Body of pancreas (tissue), 4 donors: Measurements from ENCODE around the gene TFRC. TPM values are rescaled to one million over a fixed set of nuclear protein-coding genes. Genes with fewer than 3 reads are reported as not detected.
"Not testable (repeated sequence)": the region's sequence is repeated elsewhere in the genome, so short reads cannot be mapped to it uniquely, and the experiment has no call there.

ENCODE experiments used
- ATAC-seq: fragments of 150-250 bp; one replicate; pipeline ENCODE4 v1.9.1; 2016
- DNase-seq, 4 donors: peaks; one replicate each; pipeline ENCODE4 v3.0.0-alpha.2; 2019
- H3K27ac ChIP-seq, 4 donors: fragments of 200-600 bp; sonication (generic); 1 replicate in 3 of 4; 2 replicates in 1 of 4; pipeline versions ENCODE4 v1.5.1 to v1.6.1; 2016 to 2019; ENCODE audit warnings: mild to moderate bottlenecking in 1 of 4, mixed read lengths in 1 of 4, moderate library complexity in 1 of 4
- H3K27me3 ChIP-seq, 2 donors: fragments of 200-600 bp; sonication (generic); one replicate each; pipeline ENCODE4 v1.6.0; 2016; ENCODE audit warnings: mild to moderate bottlenecking in 1 of 2
- H3K36me3 ChIP-seq, 2 donors: fragments of 200-600 bp; sonication (generic); replicated peaks in 1 of 2; 2 replicates each; pipeline ENCODE4 v1.5.1; 2016; ENCODE audit warnings: low read depth in 2 of 2; ENCODE audit not compliant: insufficient read depth in 1 of 2
- H3K4me1 ChIP-seq: fragments of 200-600 bp; sonication (generic); one replicate; pipeline ENCODE4 v1.6.0; 2016
- H3K4me3 ChIP-seq, 2 donors: fragments of 200-600 bp; sonication (generic); 1 replicate in 1 of 2; 2 replicates in 1 of 2; pipeline ENCODE4 v1.5.1; 2016 to 2019
- H3K9me3 ChIP-seq, 3 donors: fragments of 200-600 bp; sonication (generic); 1 replicate in 2 of 3; 2 replicates in 1 of 3; pipeline ENCODE4 v1.5.1; 2016
- POLR2A ChIP-seq, 3 donors: fragments of 450-650 bp; IDR thresholded peaks; one replicate each; pipeline ENCODE4 v1.6.1; 2016; ENCODE audit warnings: antibody characterized with exemption in 3 of 3, mild to moderate bottlenecking in 2 of 3
- WGBS, 2 donors: methylation state at CpG; one replicate each; pipeline ENCODE4 v1.1.5; 2017; 5-methylcytosine and 5-hydroxymethylcytosine counted together
- intact Hi-C: fragments of 100-400 bp; cut with DNase I; formaldehyde crosslinking; loops from one replicate; pipeline ENCODE4 v1.15.1; 2023
- total RNA-seq, 2 donors: library from RNA; depleted of rRNA; stranded (reverse); fragments of >200 nt; gene quantifications; one replicate each; pipeline ENCODE4 v1.1.0, GENCODE V29; 2016
- TF ChIP-seq, protein P1 (sequence below), 7 experiments: fragments of 450-650 bp in 4 of 7; fragments of 200-600 bp in 3 of 7; sonication (generic) in 3 of 7; IDR thresholded peaks; one replicate each; pipeline ENCODE4 v1.5.1; 2016 to 2019; ENCODE audit warnings: antibody characterized with exemption in 7 of 7

Gene TFRC
- total RNA-seq, 2 donors from 2014 or later = 23.6 to 51.7 TPM

DNA sequence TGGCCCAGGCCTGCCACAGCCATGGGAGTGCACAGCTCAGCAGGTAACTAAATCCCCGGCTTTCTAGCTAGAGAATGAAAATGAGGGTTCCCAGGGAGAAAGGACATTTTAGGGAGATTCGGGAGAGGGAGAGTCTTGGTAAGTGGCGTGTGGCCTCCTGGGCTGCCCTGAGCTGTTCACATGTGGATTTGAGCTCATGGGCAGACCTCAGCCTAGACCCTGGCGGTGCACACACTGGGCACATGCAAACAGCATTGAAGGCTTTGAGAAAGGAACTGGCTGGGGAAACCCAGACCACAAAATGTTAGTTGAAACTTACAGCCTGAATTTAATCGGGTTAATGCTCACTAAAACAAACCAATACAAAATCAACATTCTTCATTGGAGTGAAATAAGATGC is 72.4 kb downstream of the TFRC start:
- no peak for DNase-seq
- Histone ChIP-seq H3K27me3 (no peaks in the 10 kb centered on the region), H3K36me3 (no peaks in the 10 kb centered on the region), H3K4me1 (no peaks in the 10 kb centered on the region), H3K27ac (no peak overlapping the region), H3K9me3 (no peaks in the 10 kb centered on the region), H3K4me3 (no peak overlapping the region)
- intact Hi-C loops = no loop called here
- WGBS, 2 donors = 76 to 88% methylated on average over 5 of the region's 5 CpGs
- TF ChIP-seq, protein P1, sequence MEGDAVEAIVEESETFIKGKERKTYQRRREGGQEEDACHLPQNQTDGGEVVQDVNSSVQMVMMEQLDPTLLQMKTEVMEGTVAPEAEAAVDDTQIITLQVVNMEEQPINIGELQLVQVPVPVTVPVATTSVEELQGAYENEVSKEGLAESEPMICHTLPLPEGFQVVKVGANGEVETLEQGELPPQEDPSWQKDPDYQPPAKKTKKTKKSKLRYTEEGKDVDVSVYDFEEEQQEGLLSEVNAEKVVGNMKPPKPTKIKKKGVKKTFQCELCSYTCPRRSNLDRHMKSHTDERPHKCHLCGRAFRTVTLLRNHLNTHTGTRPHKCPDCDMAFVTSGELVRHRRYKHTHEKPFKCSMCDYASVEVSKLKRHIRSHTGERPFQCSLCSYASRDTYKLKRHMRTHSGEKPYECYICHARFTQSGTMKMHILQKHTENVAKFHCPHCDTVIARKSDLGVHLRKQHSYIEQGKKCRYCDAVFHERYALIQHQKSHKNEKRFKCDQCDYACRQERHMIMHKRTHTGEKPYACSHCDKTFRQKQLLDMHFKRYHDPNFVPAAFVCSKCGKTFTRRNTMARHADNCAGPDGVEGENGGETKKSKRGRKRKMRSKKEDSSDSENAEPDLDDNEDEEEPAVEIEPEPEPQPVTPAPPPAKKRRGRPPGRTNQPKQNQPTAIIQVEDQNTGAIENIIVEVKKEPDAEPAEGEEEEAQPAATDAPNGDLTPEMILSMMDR (IDR thresholded peaks at IDR 0.05) = no peak
- no peak for TF ChIP-seq POLR2A (IDR thresholded peaks at IDR 0.05)
- ATAC-seq = no peak

DNA sequence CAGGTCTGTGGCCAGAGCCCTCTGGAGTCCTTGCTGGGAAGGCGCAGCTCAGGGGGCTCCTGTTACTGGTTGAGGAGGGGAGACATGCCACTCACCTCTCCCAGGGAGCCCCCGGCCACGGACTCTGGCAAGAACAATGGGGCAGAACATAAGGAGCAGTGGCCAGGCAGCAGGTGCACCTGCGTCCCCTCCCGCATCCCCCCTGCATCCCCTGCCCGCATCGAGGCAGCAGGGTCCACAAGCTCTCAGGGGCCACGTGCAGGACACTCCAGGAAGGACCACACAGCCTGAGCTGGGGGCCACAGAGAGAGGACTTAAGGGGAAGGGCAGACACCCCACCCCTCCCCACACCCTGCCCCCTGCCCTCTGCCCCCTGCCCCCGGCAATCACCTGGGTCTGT is 73.0 kb downstream of the TFRC start:
- Histone ChIP-seq H3K4me1 (no peaks in the 10 kb centered on the region), H3K9me3 (no peaks in the 10 kb centered on the region), H3K36me3 (no peaks in the 10 kb centered on the region), H3K27me3 (no peaks in the 10 kb centered on the region), H3K27ac (no peak overlapping the region), H3K4me3 (no peak overlapping the region)
- DNase-seq (no peak), ATAC-seq (no peak)
- WGBS, 2 donors = 75% methylated on average over 6 to 9 of the region's 9 CpGs
- intact Hi-C loops = no loop called here
- TF ChIP-seq POLR2A (IDR thresholded peaks at IDR 0.05) = no peak
- TF ChIP-seq, protein P1 (IDR thresholded peaks at IDR 0.05) = no peak

DNA sequence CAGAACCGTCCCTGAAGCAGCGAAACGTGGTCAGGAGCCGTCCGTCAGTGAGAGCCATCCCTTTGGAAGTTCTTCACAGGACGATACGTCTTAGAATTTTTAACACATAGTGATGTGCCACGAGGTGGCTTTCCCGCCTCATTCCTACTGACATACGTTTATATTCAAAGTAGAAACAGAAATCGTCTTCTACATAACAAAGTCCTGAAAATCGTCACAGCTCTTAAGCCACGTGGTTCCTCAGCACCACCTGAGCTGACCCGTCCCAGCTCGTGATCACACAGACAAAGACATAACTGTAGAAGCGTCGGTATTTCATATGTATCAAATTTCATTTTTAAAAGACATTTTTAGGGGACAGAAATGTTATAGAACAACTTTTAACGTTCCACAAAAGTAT is 73.5 kb downstream of the TFRC start:
- Histone ChIP-seq H3K4me3 (no peak overlapping the region), H3K27me3 (no peaks in the 10 kb centered on the region), H3K36me3 (no peaks in the 10 kb centered on the region), H3K9me3 (no peaks in the 10 kb centered on the region), H3K4me1 (no peaks in the 10 kb centered on the region), H3K27ac (no peak overlapping the region)
- DNase-seq (no peak), ATAC-seq (no peak)
- TF ChIP-seq, protein P1 (IDR thresholded peaks at IDR 0.05) = no peak
- TF ChIP-seq POLR2A (IDR thresholded peaks at IDR 0.05) = no peak
- intact Hi-C loops = no loop called here
- 81 to 82% methylated on average over 18 of the region's 18 CpGs for WGBS, 2 donors

DNA sequence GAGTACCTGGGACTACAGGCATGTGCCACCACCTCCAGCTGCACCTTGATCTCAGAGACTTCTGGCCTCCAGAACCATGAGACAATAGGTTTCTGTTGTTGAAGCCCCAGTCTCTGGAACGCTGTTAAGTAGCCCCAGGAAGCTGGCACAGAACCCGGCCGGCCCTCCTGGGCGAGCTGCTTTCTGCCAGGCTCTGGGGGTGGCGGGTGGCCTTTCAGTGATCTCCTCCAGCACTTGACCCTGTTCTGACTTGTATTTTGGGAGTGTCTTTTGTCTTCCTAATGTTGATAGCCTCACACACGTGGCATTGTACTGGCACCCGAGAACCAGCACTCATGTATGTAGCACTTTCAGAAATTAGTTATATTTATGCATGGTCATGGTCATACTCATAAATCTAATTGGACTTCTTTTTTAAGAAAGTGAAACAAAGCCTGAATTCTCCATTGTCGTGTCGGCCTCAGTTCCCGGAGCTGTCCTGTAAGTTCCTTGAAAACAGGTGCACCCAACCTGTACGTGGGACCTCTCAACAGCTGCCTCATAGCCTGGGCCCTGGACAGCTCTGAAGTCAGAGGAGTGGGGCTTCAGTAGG is 74.0 kb downstream of the TFRC start:
- TF ChIP-seq, protein P1 (IDR thresholded peaks at IDR 0.05) = no peak
- no peak for TF ChIP-seq POLR2A (IDR thresholded peaks at IDR 0.05)
- WGBS, 2 donors = 66 to 74% methylated on average over 9 to 11 of the region's 11 CpGs
- H3K4me1 ChIP-seq = no peaks in the 10 kb centered on the region
- H3K36me3 ChIP-seq = no peaks in the 10 kb centered on the region
- no peaks in the 10 kb centered on the region for H3K27me3 ChIP-seq
- no peak for ATAC-seq
- no peaks in the 10 kb centered on the region for H3K9me3 ChIP-seq
- no peak overlapping the region for H3K4me3 ChIP-seq
- intact Hi-C loops = no loop called here
- no peak overlapping the region for H3K27ac ChIP-seq
- no peak for DNase-seq

DNA sequence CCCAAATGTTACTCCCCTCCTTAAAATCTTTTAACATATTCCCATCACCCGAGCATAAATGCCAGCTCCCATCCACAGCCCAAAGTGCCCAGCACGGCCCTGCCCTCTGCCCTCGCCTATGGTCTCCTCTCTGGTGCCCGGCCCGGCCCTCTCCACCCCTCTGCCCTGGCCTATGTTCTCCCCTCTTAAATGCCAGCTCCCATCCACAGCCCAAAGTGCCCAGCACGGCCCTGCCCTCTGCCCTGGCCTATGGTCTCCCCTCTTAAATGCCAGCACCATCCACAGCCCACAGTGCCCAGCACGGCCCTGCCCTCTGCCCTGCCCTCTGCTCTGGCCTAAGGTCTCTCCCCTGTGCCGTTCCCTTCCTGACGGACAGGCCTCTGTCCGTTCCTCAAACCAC is 76.6 kb downstream of the TFRC start:
- intact Hi-C loops, H3K27ac ChIP-seq, H3K9me3 ChIP-seq, H3K4me1 ChIP-seq, H3K4me3 ChIP-seq, DNase-seq, H3K27me3 ChIP-seq, H3K36me3 ChIP-seq, ATAC-seq: not testable (repeated sequence)
- 72 to 79% methylated on average over 10 of the region's 10 CpGs for WGBS, 2 donors

DNA sequence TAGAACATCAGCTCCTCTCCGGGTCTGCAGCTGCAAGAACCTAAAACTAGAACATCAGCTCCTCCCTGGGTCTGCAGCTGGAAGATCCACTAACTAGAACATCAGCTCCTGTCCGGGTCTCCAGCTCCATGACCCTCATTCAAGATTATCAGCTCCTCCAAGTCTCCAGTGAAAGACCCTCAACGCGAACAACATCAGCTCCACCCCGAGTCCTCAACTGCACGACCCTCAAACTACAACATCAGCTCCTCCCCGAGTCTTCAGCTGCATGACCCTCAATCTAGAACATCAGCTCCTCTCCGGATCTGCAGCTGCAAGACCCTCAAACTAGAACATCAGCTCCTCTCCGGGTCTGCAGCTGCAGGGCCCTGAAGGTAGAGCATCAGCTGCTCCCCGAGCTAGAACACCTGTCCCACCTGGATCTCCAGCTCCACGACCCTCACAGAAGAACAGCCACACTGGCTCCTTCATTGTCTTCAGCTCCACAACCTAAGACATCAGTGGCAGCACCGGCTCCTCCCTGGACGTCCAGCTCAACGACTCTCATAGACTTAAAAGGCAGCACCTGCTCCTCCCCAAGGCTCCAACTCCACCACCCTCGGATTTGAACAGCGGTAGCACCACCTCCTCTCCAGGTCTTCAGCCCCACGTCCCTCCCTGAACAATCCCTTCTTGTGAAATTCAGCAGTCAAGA is 77.4 kb downstream of the TFRC start:
- DNase-seq, H3K27me3 ChIP-seq, H3K9me3 ChIP-seq, H3K4me1 ChIP-seq, H3K4me3 ChIP-seq, intact Hi-C loops, ATAC-seq, H3K27ac ChIP-seq, H3K36me3 ChIP-seq: not testable (repeated sequence)
- 59 to 60% methylated on average over 17 of the region's 17 CpGs for WGBS, 2 donors
